Sigmoid colon (tissue), 4 donors: ENCODE data around the gene MOCOS.

Experiments used
- CTCF ChIP-seq, 4 experiments: fragments of 450-650 bp in 3 of 4; fragments of 200-600 bp in 1 of 4; IDR thresholded peaks; one replicate each; pipeline ENCODE4 v1.5.1; 2016 to 2019; ENCODE audit warnings: antibody characterized with exemption in 4 of 4, mild to moderate bottlenecking in 3 of 4, moderate library complexity in 2 of 4
- EP300 ChIP-seq, 4 donors: sonication (generic); formaldehyde crosslinking; IDR thresholded peaks; one replicate each; pipeline ENCODE4 v1.6.1; 2017; ENCODE audit warnings: antibody characterized with exemption in 4 of 4

- TF ChIP-seq CTCF (IDR thresholded peaks at IDR 0.05) (no peak), EP300 (IDR thresholded peaks at IDR 0.05) (no peak)
Measured at GRCh38 chr18:36299015-36299414, 111.7 kb downstream of the MOCOS start.
